Left lung (tissue), 10 donors: ENCODE data around the gene SLC6A17. TPM values are rescaled to one million over a fixed set of nuclear protein-coding genes. Genes with fewer than 3 reads are reported as not detected.
A peak's percentile ranks its signal among the peaks of the same experiment; 100 is the strongest.

Experiments
- ATAC-seq: fragments of 200-7000 bp; cut with Tn5 transposase; one replicate; pipeline ENCODE4 v1.9.1; 2020; ENCODE audit warnings: moderate library complexity
- DNase-seq, 4 donors: peaks; one replicate each; pipeline ENCODE4 v3.0.0-alpha.2; 2013 to 2020
- H3K27ac ChIP-seq, 2 donors: fragments of 200-600 bp; sonication (generic) in 1 of 2; one replicate each; pipeline versions ENCODE4 v1.5.0 to v1.8.0; 2020 to 2021
- H3K27me3 ChIP-seq, 2 donors: fragments of 200-600 bp; sonication (generic) in 1 of 2; one replicate each; pipeline versions ENCODE4 v1.5.0 to v1.8.0; 2020 to 2021
- H3K36me3 ChIP-seq, 2 donors: fragments of 200-600 bp; sonication (generic) in 1 of 2; one replicate each; pipeline versions ENCODE4 v1.5.0 to v1.8.0; 2020 to 2021
- H3K4me1 ChIP-seq, 2 donors: fragments of 200-600 bp; one replicate each; pipeline ENCODE4 v1.8.0; 2021
- H3K4me3 ChIP-seq, 2 donors: fragments of 200-600 bp; sonication (generic) in 1 of 2; one replicate each; pipeline versions ENCODE4 v1.5.0 to v1.8.0; 2020 to 2021; ENCODE audit warnings: mild to moderate bottlenecking in 1 of 2
- H3K9me3 ChIP-seq, 2 donors: fragments of 200-600 bp; sonication (generic) in 1 of 2; one replicate each; pipeline versions ENCODE4 v1.5.0 to v1.8.0; 2020 to 2021
- intact Hi-C, 2 donors: fragments of 100-400 bp; cut with DNase I; formaldehyde crosslinking; loops; one replicate each; pipeline versions ENCODE4 v1.11.2 to v1.14.2; 2022
- polyA plus RNA-seq, 6 donors: library from polyadenylated mRNA; unstranded; fragments of 120-200 nt; gene quantifications; one replicate each; pipeline ENCODE4 v1.2.1, GENCODE V29; 2013; ENCODE audit not compliant: insufficient read length in 6 of 6
- total RNA-seq, 2 donors: library from RNA; stranded (reverse); fragmentation: NEBNext Ultra II Directional; extraction: Animal tissue kit (Norgen Biotek cat#: 25700); gene quantifications; one replicate each; pipeline ENCODE4 v1.2.1, GENCODE V29; 2021
- TF ChIP-seq, protein P1 (sequence below), 2 donors: fragments of 200-600 bp; sonication (generic) in 1 of 2; IDR thresholded peaks; one replicate each; pipeline versions ENCODE4 v1.5.0 to v1.8.0; 2021; ENCODE audit warnings: antibody characterized with exemption in 2 of 2
- donor health status: DM: no; HTN: yes; CAD: no.
- donor health status: DM: no; HTN: no; CAD: no.

SLC6A17 gene
- total and polyA plus RNA-seq, 8 donors: 0.03 to 0.13 (median 0.04) TPM; not detected in 1

DNA sequence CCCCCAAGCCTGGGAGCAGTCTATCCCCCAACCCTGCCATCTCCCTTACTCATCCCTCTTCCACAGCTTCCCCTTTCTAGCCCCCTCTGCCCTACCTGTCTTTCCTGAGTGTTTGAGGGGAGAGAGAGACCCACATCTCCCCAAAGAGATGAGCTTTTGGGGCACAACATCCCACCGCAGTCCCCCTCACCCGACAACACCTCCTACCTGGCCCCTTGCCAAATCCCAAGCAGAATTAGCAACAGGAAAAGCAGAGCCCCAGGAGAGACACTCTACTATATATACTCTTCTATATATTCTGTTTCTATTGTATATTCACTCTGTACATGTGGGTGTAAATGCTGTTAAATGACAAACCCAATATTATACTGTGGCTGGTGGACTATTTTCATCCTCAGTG is 49.9 kb downstream of the SLC6A17 start:
- TF ChIP-seq, protein P1, sequence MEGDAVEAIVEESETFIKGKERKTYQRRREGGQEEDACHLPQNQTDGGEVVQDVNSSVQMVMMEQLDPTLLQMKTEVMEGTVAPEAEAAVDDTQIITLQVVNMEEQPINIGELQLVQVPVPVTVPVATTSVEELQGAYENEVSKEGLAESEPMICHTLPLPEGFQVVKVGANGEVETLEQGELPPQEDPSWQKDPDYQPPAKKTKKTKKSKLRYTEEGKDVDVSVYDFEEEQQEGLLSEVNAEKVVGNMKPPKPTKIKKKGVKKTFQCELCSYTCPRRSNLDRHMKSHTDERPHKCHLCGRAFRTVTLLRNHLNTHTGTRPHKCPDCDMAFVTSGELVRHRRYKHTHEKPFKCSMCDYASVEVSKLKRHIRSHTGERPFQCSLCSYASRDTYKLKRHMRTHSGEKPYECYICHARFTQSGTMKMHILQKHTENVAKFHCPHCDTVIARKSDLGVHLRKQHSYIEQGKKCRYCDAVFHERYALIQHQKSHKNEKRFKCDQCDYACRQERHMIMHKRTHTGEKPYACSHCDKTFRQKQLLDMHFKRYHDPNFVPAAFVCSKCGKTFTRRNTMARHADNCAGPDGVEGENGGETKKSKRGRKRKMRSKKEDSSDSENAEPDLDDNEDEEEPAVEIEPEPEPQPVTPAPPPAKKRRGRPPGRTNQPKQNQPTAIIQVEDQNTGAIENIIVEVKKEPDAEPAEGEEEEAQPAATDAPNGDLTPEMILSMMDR (IDR thresholded peaks at IDR 0.05): no peak
- ATAC-seq (no peak), DNase-seq (no peak)
- Histone ChIP-seq H3K27me3 (no peaks in the 10 kb centered on the region), H3K4me3 (no peak overlapping the region), H3K9me3 (no peaks in the 10 kb centered on the region), H3K36me3 (no peaks in the 10 kb centered on the region), H3K4me1 (peaks cover 0 to 4% of the 10 kb centered on the region in 2 donors), H3K27ac (no peak overlapping the region)
- intact Hi-C loops: loop anchor here in 1 of 2 donors (10.0 kb wide), 1 partner anchor 115 kb away; no protein-coding TSS in a partner anchor

DNA sequence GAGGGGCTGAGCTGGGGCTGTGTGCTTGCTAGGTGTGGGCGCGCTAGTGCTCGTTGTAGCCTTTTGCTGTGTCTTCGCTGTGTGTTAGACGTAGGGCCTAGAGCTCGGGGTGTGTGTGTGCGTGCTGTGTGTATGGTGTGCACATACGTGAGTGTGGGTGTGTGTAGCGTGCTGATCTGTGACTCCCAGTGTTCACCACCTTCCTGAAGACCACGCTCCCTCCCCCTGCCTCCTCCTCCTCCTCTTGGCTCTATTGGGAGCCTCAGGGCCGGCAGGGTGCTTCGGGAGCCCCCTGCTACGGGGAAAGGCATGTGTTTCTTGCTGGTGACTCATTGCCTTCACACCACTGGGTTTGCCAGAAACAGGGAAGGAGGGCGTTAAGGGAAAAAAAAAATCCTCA is 50.4 kb downstream of the SLC6A17 start:
- intact Hi-C loops: loop anchor here in 1 of 2 donors (10.0 kb wide), 1 partner anchor 114 kb away; no protein-coding TSS in a partner anchor
- Histone ChIP-seq H3K9me3 (no peaks in the 10 kb centered on the region), H3K27me3 (no peaks in the 10 kb centered on the region), H3K27ac (no peak overlapping the region), H3K4me3 (no peak overlapping the region), H3K4me1 (peaks cover 0 to 4% of the 10 kb centered on the region in 2 donors), H3K36me3 (no peaks in the 10 kb centered on the region)
- ATAC-seq: no peak
- TF ChIP-seq, protein P1 (IDR thresholded peaks at IDR 0.05): no peak
- no peak for DNase-seq

DNA sequence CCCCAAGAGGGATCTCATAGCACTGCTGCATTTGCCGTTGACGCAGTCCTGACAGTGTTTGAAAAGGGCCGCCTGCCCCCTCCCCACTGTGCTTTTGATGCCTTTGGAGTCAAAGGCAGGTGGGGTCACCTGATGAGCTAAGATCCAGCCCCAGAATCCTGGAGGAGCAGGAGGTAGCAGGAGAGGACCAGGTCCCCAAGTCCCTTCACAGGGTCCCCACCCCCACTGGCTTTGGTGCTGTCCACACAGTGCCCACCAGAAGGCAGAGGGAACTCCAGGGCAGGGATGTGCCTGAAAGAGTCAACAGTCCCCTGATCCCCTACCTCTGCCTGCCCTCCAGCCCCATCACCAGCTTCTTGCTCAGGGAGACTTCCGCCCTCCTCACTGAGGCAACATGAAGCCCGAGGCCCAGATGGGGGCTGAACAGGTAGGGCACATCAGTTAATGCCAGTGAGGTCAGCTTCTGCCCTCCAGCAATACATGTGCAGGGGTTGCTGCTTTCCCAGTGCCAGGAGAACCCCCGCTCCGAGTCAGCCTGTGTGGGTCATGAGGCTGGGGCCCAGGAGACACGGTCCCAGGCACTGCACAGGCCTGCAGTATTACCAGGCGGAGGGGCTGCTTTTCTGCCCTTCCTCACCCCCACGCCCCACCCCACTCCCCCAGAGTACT is 51.0 kb downstream of the SLC6A17 start:
- intact Hi-C loops: loop anchor here in 1 of 2 donors (10.0 kb wide), 1 partner anchor 114 kb away; no protein-coding TSS in a partner anchor
- DNase-seq (no peak), ATAC-seq (no peak)
- Histone ChIP-seq H3K27ac (no peak overlapping the region), H3K27me3 (no peaks in the 10 kb centered on the region), H3K4me1 (peaks cover 0 to 4% of the 10 kb centered on the region in 2 donors), H3K4me3 (no peak overlapping the region), H3K36me3 (no peaks in the 10 kb centered on the region), H3K9me3 (no peaks in the 10 kb centered on the region)
- TF ChIP-seq, protein P1 (IDR thresholded peaks at IDR 0.05): no peak

DNA sequence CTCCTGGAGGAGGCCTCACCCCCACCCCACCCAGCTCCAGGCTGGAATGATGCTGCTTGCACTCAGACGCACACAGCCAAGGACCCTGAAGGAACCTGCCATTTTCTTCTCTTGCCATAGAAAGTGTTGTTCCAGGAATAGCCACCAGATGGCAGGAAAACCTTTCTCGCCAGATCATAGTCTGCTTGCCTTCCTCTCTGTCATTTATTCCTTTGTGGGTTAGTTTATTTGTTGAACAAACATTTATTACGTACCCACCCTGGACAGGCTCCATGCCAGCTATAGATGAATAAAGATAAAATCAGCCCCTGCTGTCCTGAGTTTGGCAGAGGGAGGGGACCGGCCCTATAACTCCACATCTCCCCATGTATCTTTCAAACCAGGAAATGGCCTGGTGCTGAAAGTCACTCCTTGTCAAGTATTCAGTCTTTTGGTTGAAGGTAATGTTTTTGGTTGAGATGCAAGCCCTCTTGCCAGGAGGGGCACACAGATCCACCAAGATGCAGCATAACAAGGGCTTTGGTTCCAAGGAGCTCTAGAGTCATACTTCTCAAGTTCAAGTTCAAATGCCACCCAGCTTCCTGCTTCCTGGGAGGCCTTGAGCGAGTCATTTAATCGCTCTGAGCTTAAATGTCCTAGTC is 52.8 kb downstream of the SLC6A17 start:
- ATAC-seq: peak; percentile 80
- H3K9me3 ChIP-seq: no peaks in the 10 kb centered on the region

More for the DNA sequence above, 52.8 kb downstream of the SLC6A17 start:
- H3K27me3 ChIP-seq: no peaks in the 10 kb centered on the region
- H3K4me1 ChIP-seq: peaks cover 0 to 4% of the 10 kb centered on the region in 2 donors
- DNase-seq: peak in 2 of 4 donors; percentile 55 to 65
- TF ChIP-seq, protein P1 (IDR thresholded peaks at IDR 0.05): peak; percentile 75 to 87
- no peak overlapping the region for H3K27ac ChIP-seq
- no peak overlapping the region for H3K4me3 ChIP-seq
- intact Hi-C loops: loop anchor here in 1 of 2 donors (10.0 kb wide), 1 partner anchor 112 kb away; no protein-coding TSS in a partner anchor
- H3K36me3 ChIP-seq: no peaks in the 10 kb centered on the region
